Duodenal mucosa (tissue), 2 donors: ENCODE measurements around the gene TCEAL6.
A peak's percentile ranks its signal among the peaks of the same experiment; 100 is the strongest.
"Not testable (repeated sequence)": the region's sequence is repeated elsewhere in the genome, so short reads cannot be mapped to it uniquely, and the experiment has no call there.

Experiments
- H3K27ac ChIP-seq: one replicate; pipeline ENCODE4 v1.7.0; 2013; ENCODE audit warnings: low read depth, low read length
- H3K27me3 ChIP-seq, 2 donors: one replicate each; pipeline ENCODE4 v1.7.0; 2013; ENCODE audit warnings: low read length in 2 of 2, control low read depth in 1 of 2; ENCODE audit not compliant: insufficient read depth in 2 of 2, control insufficient read depth in 1 of 2
- H3K36me3 ChIP-seq, 2 donors: one replicate each; pipeline ENCODE4 v1.7.0; 2013; ENCODE audit warnings: low read length in 2 of 2, control low read depth in 1 of 2; ENCODE audit not compliant: insufficient read depth in 2 of 2, control insufficient read depth in 1 of 2
- H3K4me1 ChIP-seq, 2 donors: one replicate each; pipeline ENCODE4 v1.7.0; 2013; ENCODE audit warnings: low read length in 2 of 2, control low read depth in 1 of 2; ENCODE audit not compliant: insufficient read depth in 2 of 2, control insufficient read depth in 1 of 2
- H3K4me3 ChIP-seq, 2 donors: one replicate each; pipeline ENCODE4 v1.7.0; 2013; ENCODE audit warnings: low read length in 2 of 2, low read depth in 1 of 2
- H3K9ac ChIP-seq, 2 donors: one replicate each; pipeline ENCODE4 v1.7.0; 2013; ENCODE audit warnings: low read length in 2 of 2, low read depth in 1 of 2
- H3K9me3 ChIP-seq, 2 donors: one replicate each; pipeline ENCODE4 v1.7.0; 2013; ENCODE audit warnings: low read length in 2 of 2, control low read depth in 1 of 2; ENCODE audit not compliant: control insufficient read depth in 1 of 2

Gene TCEAL6

GRCh38 chrX:102142274-102142673 is at the start of gene TCEAL6:
TCEAL6 (minus strand) TSS chrX:102142481.
- H3K36me3 ChIP-seq, H3K27me3 ChIP-seq, H3K4me3 ChIP-seq, H3K4me1 ChIP-seq, H3K27ac ChIP-seq, H3K9ac ChIP-seq, H3K9me3 ChIP-seq: not testable (repeated sequence)

DNA sequence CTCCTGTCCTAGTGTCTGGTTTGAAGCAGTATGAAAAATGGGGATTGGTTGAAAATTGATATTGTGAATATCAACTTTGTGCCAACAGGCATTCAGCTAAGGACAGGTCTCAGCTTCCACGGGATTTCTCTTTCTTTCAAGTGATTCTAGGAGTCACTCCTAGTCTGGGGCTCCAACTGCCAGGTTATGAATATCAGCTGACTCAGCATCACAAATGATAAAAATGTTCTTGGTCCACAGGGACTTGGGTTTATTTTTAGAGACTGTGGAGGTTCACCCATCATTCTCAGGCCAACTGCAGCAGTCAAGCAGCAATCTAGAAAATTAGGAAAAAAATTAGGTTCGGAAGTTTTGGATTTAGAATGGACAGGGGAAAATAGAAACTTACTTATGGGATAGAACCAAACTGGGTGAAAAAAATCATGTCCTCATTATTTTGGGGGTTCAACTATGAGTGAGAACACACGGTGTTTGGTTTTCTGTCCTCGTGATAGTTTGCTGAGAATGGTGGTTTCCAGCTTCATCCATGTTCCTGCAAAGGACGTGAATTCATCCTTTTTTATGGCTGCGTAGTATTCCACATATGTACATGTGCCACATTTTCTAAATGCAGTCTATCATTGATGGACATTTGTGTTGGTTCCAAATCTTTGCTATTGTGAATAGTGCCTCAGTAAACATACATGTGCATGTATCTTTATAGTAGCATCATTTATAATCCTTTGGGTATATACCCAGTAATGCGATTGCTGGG is 43.9 kb upstream of the TCEAL6 start:
- H3K36me3 ChIP-seq: no peaks in the 10 kb centered on the region
- H3K9ac ChIP-seq: no peak overlapping the region
- H3K4me1 ChIP-seq: no peaks in the 10 kb centered on the region
- no peak overlapping the region for H3K4me3 ChIP-seq
- no peaks in the 10 kb centered on the region for H3K9me3 ChIP-seq
- no peak overlapping the region for H3K27ac ChIP-seq
- no peaks in the 10 kb centered on the region for H3K27me3 ChIP-seq

GRCh38 chrX:102155806-102156179 is 13.5 kb upstream of the TCEAL6 start, which contains the start of gene BEX5:
BEX5 (minus strand) TSS chrX:102155977; CDS start chrX:102154265, 1,712 bp downstream.
- Histone ChIP-seq H3K9me3 (no peaks in the 10 kb centered on the region), H3K36me3 (no peaks in the 10 kb centered on the region), H3K27me3 (no peaks in the 10 kb centered on the region), H3K9ac (peak within 1 kb of the TSS; percentile 33 to 66), H3K4me3 (peak within 1 kb of the TSS; percentile 65 to 70), H3K27ac (no peak within 1 kb of the TSS), H3K4me1 (peaks cover 0 to 2% of the 10 kb centered on the region in 2 donors)

- H3K36me3 ChIP-seq: no peaks in the 10 kb centered on the region
- H3K27me3 ChIP-seq: no peaks in the 10 kb centered on the region
- H3K4me1 ChIP-seq: peaks cover 0 to 2% of the 10 kb centered on the region in 2 donors
- H3K4me3 ChIP-seq: peak overlapping the region; percentile 65 to 70
- H3K9ac ChIP-seq: peak overlapping the region; percentile 33 to 66
- H3K9me3 ChIP-seq: no peaks in the 10 kb centered on the region
- H3K27ac ChIP-seq: no peak overlapping the region
Observed at GRCh38 chrX:102154900-102155805, 12.9 kb upstream of the TCEAL6 start.

GRCh38 chrX:102154218-102154860 is 12.1 kb upstream of the TCEAL6 start:
- no peak overlapping the region for H3K9ac ChIP-seq
- H3K9me3 ChIP-seq: no peaks in the 10 kb centered on the region
- H3K4me3 ChIP-seq: peak overlapping the region in 1 of 2 donors; percentile 65
- no peaks in the 10 kb centered on the region for H3K27me3 ChIP-seq
- H3K27ac ChIP-seq: no peak overlapping the region
- H3K36me3 ChIP-seq: no peaks in the 10 kb centered on the region
- H3K4me1 ChIP-seq: peaks cover 0 to 2% of the 10 kb centered on the region in 2 donors

DNA sequence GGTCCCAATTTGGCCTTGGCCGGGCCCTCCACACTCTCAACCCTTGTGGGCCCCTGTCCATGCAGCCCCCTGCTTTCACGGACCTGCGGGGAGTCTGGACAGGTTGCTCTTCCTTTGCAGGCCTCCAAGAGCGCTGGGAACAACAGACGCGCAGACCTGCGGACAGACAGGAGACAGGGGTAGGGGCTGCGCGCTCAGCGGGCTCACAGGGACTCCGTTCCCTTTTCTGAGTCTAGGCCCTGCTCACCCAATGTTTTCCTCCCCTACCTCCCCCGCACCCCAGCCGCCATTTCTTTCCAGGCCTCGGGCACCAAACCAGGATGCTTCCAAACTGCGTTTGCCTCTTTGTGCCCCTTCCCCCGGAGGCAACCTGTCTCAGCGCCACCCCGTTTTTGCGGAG is 650 bp downstream of the TCEAL6 start:
- not testable (repeated sequence) for H3K4me1 ChIP-seq, H3K27me3 ChIP-seq, H3K36me3 ChIP-seq, H3K9ac ChIP-seq, H3K27ac ChIP-seq, H3K9me3 ChIP-seq, H3K4me3 ChIP-seq

DNA sequence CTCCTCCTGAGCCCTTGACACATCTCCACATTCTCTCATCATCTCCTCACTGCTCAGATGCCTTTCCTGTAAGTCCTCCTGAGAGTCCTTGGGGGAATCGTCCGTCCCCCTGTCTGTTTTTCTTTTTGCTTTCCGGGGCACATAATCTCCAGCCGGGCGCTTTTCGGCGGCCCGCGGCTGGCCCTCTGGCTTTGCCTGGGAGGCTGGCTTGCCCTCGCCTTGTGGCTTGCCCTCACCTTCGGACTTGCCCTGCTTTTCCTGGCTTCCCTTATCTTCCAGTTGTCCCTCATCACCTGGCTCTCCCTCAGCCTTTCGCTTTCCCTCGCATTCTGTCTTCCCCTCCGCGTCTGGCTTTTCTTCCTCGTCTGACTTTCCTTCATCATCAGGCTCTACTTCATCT is 1.4 kb downstream of the TCEAL6 start:
- H3K9me3 ChIP-seq, H3K27ac ChIP-seq, H3K4me3 ChIP-seq, H3K9ac ChIP-seq, H3K27me3 ChIP-seq, H3K36me3 ChIP-seq, H3K4me1 ChIP-seq: not testable (repeated sequence)

DNA sequence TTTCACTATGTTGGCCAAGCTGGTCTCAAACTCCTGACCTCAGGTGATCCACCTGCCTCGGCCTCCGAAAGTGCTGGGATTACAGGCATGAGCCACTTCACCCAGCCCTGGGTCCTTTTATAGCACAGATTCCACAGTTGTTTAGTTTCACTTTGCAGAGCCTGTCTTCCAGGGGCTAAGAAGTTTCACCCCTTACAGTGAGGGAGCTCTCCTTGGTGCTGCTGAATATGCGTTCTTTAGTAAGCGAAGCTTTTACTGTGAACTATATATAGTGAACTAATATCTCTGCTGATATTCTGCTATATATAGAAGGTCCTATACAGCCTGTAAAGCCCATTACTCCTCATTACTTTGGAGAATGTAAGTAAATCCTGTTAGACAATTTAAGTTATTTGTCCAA is 4.2 kb downstream of the TCEAL6 start:
- Histone ChIP-seq H3K27me3 (no peaks in the 10 kb centered on the region), H3K4me3 (no peak overlapping the region), H3K36me3 (no peaks in the 10 kb centered on the region), H3K9ac (no peak overlapping the region), H3K4me1 (no peaks in the 10 kb centered on the region), H3K27ac (no peak overlapping the region), H3K9me3 (no peaks in the 10 kb centered on the region)

- no peaks in the 10 kb centered on the region for H3K4me1 ChIP-seq
- H3K36me3 ChIP-seq: no peaks in the 10 kb centered on the region
- H3K4me3 ChIP-seq: no peak overlapping the region
- H3K9me3 ChIP-seq: no peaks in the 10 kb centered on the region
- H3K9ac ChIP-seq: no peak overlapping the region
- H3K27me3 ChIP-seq: no peaks in the 10 kb centered on the region
- H3K27ac ChIP-seq: no peak overlapping the region
Observed at GRCh38 chrX:102129473-102129872, 12.8 kb downstream of the TCEAL6 start.

- H3K27ac ChIP-seq: no peak overlapping the region
Observed at GRCh38 chrX:102126863-102127262, 15.4 kb downstream of the TCEAL6 start.

More at GRCh38 chrX:102126863-102127262, 15.4 kb downstream of the TCEAL6 start:
- Histone ChIP-seq H3K36me3 (no peaks in the 10 kb centered on the region), H3K27me3 (no peaks in the 10 kb centered on the region), H3K9ac (no peak overlapping the region), H3K4me1 (no peaks in the 10 kb centered on the region), H3K4me3 (no peak overlapping the region), H3K9me3 (no peaks in the 10 kb centered on the region)
